B cell (primary cell): ENCODE results near the gene GANC.
"Not testable (repeated sequence)": the region's sequence is repeated elsewhere in the genome, so short reads cannot be mapped to it uniquely, and the experiment has no call there.

Source experiments
- CTCF ChIP-seq: fragments of 200-600 bp; IDR thresholded peaks from one replicate; pipeline ENCODE4 v1.8.0; 2022; ENCODE audit warnings: antibody characterized with exemption, mild to moderate bottlenecking
- EZH2 ChIP-seq: IDR thresholded peaks from 2 replicates; pipeline ENCODE4 v1.6.1; 2012; ENCODE audit warnings: borderline replicate concordance, low read depth, mild to moderate bottlenecking, moderate library complexity, low read length; ENCODE audit not compliant: insufficient read depth, poor library complexity, severe bottlenecking

GRCh38 chr15:42228981-42229380 is 44.0 kb upstream of the GANC start:
- TF ChIP-seq CTCF, EZH2: not testable (repeated sequence)
